Calu3 (cell line): ENCODE data around the gene LUZP2. TPM values are rescaled to one million over a fixed set of nuclear protein-coding genes. Genes with fewer than 3 reads are reported as not detected.

Source experiments
- BruUV-seq: library from RNA; stranded (reverse); fragments of 400-500 nt; replicated peaks from 2 replicates; lab custom pipeline; 2021; lab: Mats Ljungman, UMichigan
- CTCF ChIA-PET: fragments of 300-600 bp; sonication (Branson Sonifier 250); formaldehyde crosslinking; loops from one replicate; lab custom pipeline; 2022; ENCODE audit warnings: antibody characterized with exemption; lab: Charles Lee
- DNase-seq: peaks from one replicate; pipeline ENCODE4 v3.0.0; 2022
- H3K27ac Mint-ChIP-seq: one replicate; pipeline ENCODE4 v1.8.0; 2022; ENCODE audit warnings: mixed read lengths; ENCODE audit not compliant: unreplicated experiment
- H3K27me3 Mint-ChIP-seq: one replicate; pipeline ENCODE4 v1.8.0; 2022; ENCODE audit warnings: mixed read lengths; ENCODE audit not compliant: unreplicated experiment
- H3K36me3 Mint-ChIP-seq: one replicate; pipeline ENCODE4 v1.8.0; 2022; ENCODE audit warnings: mild to moderate bottlenecking, moderate library complexity, mixed read lengths; ENCODE audit not compliant: insufficient read depth, unreplicated experiment
- H3K4me1 Mint-ChIP-seq: one replicate; pipeline ENCODE4 v1.8.0; 2022; ENCODE audit warnings: mild to moderate bottlenecking, low read depth, mixed read lengths; ENCODE audit not compliant: unreplicated experiment
- H3K4me3 Mint-ChIP-seq: one replicate; pipeline ENCODE4 v1.8.0; 2022; ENCODE audit warnings: mild to moderate bottlenecking, low read depth, moderate library complexity, mixed read lengths; ENCODE audit not compliant: unreplicated experiment
- H3K9me3 Mint-ChIP-seq: one replicate; pipeline ENCODE4 v1.8.0; 2022; ENCODE audit warnings: low read depth, mixed read lengths; ENCODE audit not compliant: unreplicated experiment
- CTCF ChIP-seq: fragments of 200-600 bp; IDR thresholded peaks from one replicate; pipeline ENCODE4 v1.8.0; 2022; ENCODE audit warnings: antibody characterized with exemption; ENCODE audit not compliant: unreplicated experiment
- intact Hi-C: fragments of 100-400 bp; cut with micrococcal nuclease; formaldehyde crosslinking; loops from one replicate; pipeline ENCODE4 v1.10.0; 2022; ENCODE audit not compliant: unreplicated experiment
- total RNA-seq: library from RNA; stranded (reverse); gene quantifications from 2 replicates; pipeline ENCODE4 v1.2.3, GENCODE V29; 2022

The LUZP2 gene
- total RNA-seq, 1 experiment from 2014 or later, result 0.73 TPM

- Mint-ChIP-seq H3K4me3 (no peak overlapping the region), H3K27ac (no peak overlapping the region), H3K36me3 (no peaks in the 10 kb centered on the region), H3K4me1 (peaks cover 16% of the 10 kb centered on the region), H3K27me3 (no peaks in the 10 kb centered on the region), H3K9me3 (peaks cover 4% of the 10 kb centered on the region)
- no peak for DNase-seq
- TF ChIP-seq CTCF, result no peak
- no TSS peak for BruUV-seq
- CTCF ChIA-PET, result no interaction called here
- intact Hi-C loops, result no loop called here
Measured at GRCh38 chr11:24755260-24755839, 258.5 kb downstream of the LUZP2 start.

GRCh38 chr11:24759742-24760141 is 262.9 kb downstream of the LUZP2 start:
- Mint-ChIP-seq H3K36me3 (no peaks in the 10 kb centered on the region), H3K4me3 (no peak overlapping the region), H3K27ac (peak overlapping the region; percentile 14), H3K4me1 (peaks cover 23% of the 10 kb centered on the region), H3K27me3 (no peaks in the 10 kb centered on the region), H3K9me3 (peaks cover 4% of the 10 kb centered on the region)
- intact Hi-C loops, result no loop called here
- CTCF ChIA-PET, result no interaction called here
- no peak for TF ChIP-seq CTCF
- DNase-seq, result no peak
- no TSS peak for BruUV-seq

GRCh38 chr11:24760681-24761080 is 263.8 kb downstream of the LUZP2 start:
- H3K27ac Mint-ChIP-seq, result no peak overlapping the region
- H3K9me3 Mint-ChIP-seq, result peaks cover 4% of the 10 kb centered on the region
- no peak for TF ChIP-seq CTCF
- no TSS peak for BruUV-seq
- no peaks in the 10 kb centered on the region for H3K36me3 Mint-ChIP-seq
- H3K4me3 Mint-ChIP-seq, result no peak overlapping the region
- H3K4me1 Mint-ChIP-seq, result peaks cover 18% of the 10 kb centered on the region
- intact Hi-C loops, result no loop called here
- CTCF ChIA-PET, result no interaction called here
- no peak for DNase-seq
- H3K27me3 Mint-ChIP-seq, result no peaks in the 10 kb centered on the region

- intact Hi-C loops, result no loop called here
- Mint-ChIP-seq H3K27ac (no peak overlapping the region), H3K27me3 (no peaks in the 10 kb centered on the region), H3K4me3 (no peak overlapping the region), H3K36me3 (no peaks in the 10 kb centered on the region), H3K9me3 (peaks cover 4% of the 10 kb centered on the region), H3K4me1 (peaks cover 7% of the 10 kb centered on the region)
- no peak for DNase-seq
- no TSS peak for BruUV-seq
- CTCF ChIA-PET, result interaction anchor here (0.6 kb wide), 1 partner anchor 1083 kb away, joined by 5 read pairs; no protein-coding TSS in a partner anchor
- no peak for TF ChIP-seq CTCF
Measured at GRCh38 chr11:24762076-24762475, 265.2 kb downstream of the LUZP2 start.
